DND-41 (cell line): ENCODE measurements around the gene MAP2K4.

ENCODE experiments used
- EZH2 ChIP-seq: IDR thresholded peaks from 3 replicates; pipeline ENCODE4 v1.6.1; 2012; ENCODE audit warnings: borderline replicate concordance, low read depth, mild to moderate bottlenecking, moderate library complexity, low read length, inconsistent platforms; ENCODE audit not compliant: severe bottlenecking
- TF ChIP-seq, protein P1 (sequence below): IDR thresholded peaks from 2 replicates; pipeline ENCODE4 v1.5.1; 2012; ENCODE audit warnings: borderline replicate concordance, low read length, moderate library complexity, mild to moderate bottlenecking; ENCODE audit not compliant: poor library complexity, severe bottlenecking; ENCODE audit errors: extremely low read depth

DNA sequence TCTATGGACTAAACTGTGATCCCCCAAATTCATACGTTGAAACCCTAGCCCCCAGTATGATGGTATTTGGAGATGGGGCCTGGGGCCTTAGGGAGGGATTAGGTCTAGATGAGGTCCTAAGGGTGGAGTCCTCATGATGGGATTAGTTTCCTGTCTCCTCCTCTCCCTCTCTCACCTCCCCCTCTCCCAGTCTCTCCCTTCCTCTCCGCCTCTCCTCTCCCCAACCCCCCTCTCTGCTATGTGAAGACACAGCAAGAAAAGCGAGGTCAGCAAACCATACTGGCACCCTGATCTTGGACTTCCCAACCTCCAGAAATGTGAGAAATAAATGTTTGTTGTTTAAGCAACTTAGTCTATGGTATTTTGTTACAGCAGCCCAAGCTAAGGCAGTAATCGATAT is 38.8 kb upstream of the MAP2K4 start:
- TF ChIP-seq, protein P1, sequence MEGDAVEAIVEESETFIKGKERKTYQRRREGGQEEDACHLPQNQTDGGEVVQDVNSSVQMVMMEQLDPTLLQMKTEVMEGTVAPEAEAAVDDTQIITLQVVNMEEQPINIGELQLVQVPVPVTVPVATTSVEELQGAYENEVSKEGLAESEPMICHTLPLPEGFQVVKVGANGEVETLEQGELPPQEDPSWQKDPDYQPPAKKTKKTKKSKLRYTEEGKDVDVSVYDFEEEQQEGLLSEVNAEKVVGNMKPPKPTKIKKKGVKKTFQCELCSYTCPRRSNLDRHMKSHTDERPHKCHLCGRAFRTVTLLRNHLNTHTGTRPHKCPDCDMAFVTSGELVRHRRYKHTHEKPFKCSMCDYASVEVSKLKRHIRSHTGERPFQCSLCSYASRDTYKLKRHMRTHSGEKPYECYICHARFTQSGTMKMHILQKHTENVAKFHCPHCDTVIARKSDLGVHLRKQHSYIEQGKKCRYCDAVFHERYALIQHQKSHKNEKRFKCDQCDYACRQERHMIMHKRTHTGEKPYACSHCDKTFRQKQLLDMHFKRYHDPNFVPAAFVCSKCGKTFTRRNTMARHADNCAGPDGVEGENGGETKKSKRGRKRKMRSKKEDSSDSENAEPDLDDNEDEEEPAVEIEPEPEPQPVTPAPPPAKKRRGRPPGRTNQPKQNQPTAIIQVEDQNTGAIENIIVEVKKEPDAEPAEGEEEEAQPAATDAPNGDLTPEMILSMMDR: no peak
- TF ChIP-seq EZH2: no peak
